ENCODE results near the gene PSMB9.
A peak's percentile ranks its signal among the peaks of the same experiment; 100 is the strongest.
"Not testable (repeated sequence)": the region's sequence is repeated elsewhere in the genome, so short reads cannot be mapped to it uniquely, and the experiment has no call there.

PSMB9 gene

GRCh38 chr6:32862725-32863124 is 8.7 kb downstream of the PSMB9 start:
- TF ChIP-seq CTCF (IDR thresholded peaks at IDR 0.05; ENCODE audit: extremely low read depth, missing control alignments) = no peak
- no peak for DNase-seq (ENCODE audit: low spot score)

GRCh38 chr6:32865724-32866443 is 11.9 kb downstream of the PSMB9 start:
- DNase-seq (ENCODE audit: low spot score) = no peak
- no peak for TF ChIP-seq CTCF (IDR thresholded peaks at IDR 0.05; ENCODE audit: extremely low read depth, missing control alignments)

GRCh38 chr6:32867022-32867477 is 13.1 kb downstream of the PSMB9 start:
- peak; percentile 37 for DNase-seq (ENCODE audit: low spot score)
- no peak for TF ChIP-seq CTCF (IDR thresholded peaks at IDR 0.05; ENCODE audit: extremely low read depth, missing control alignments)

GRCh38 chr6:32867554-32868256 is 13.7 kb downstream of the PSMB9 start:
- no peak for DNase-seq (ENCODE audit: low spot score)
- TF ChIP-seq CTCF (IDR thresholded peaks at IDR 0.05; ENCODE audit: extremely low read depth, missing control alignments) = no peak

GRCh38 chr6:32868257-32868788 is 14.3 kb downstream of the PSMB9 start:
- TF ChIP-seq CTCF (IDR thresholded peaks at IDR 0.05; ENCODE audit: extremely low read depth, missing control alignments) = peak; percentile 66
- peak; percentile 65 for DNase-seq (ENCODE audit: low spot score)

- not testable (repeated sequence) for DNase-seq (ENCODE audit: low spot score)
These were observed 20.0 kb downstream of the PSMB9 start for GRCh38 chr6:32873947-32874346.

- no peak for TF ChIP-seq CTCF (IDR thresholded peaks at IDR 0.05; ENCODE audit: extremely low read depth, missing control alignments)
- no peak for DNase-seq (ENCODE audit: low spot score)
These were observed 22.6 kb downstream of the PSMB9 start for GRCh38 chr6:32876603-32877002.

Data from GM20000 (cell line).